Activated T-cell treated with anti-CD3 and anti-CD28 coated beads for 24 hours (primary cell): Measurements from ENCODE around the gene PDZD8.

ENCODE experiments used
- DNase-seq: peaks from one replicate; pipeline ENCODE4 v3.0.0-alpha.2; 2020; ENCODE audit warnings: low read depth

The PDZD8 gene

DNA sequence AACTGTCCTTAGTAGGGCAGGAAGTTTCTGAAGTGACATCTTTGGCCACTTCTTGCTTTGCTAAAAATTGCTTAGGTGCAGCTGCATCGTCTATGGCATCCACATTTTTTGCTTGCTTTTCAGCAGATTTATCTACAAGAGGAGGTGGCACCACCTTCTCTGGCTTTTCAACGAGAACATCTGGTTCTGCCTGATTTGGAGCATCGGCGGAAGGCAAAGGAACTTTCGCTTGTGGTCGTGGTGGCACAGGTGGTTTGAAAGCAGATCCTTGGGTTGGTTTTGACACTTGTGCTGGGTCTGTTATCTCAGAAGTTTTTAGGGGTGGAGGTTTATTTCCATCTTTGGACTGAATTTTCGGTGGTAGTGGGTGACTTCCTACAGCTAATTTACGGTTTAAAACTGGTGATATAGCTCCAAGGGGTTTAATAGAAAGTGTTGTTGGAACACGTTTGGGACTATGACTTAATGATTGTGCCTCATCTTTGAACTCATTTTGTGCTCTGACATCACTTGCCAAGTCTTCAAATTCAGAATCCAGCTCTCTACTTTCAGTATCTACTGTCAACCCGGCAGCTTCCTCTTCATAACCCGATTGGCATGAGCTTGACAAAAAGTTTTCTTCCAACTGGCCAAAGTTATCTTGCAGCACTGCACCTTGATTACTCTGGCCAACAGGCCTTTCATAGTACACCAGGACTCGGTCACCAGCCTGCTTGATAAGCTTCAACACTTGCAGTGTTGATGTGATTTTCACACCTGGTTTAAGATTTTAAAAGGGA, 90.3 kb downstream of the PDZD8 start:
- DNase-seq = no peak

DNA sequence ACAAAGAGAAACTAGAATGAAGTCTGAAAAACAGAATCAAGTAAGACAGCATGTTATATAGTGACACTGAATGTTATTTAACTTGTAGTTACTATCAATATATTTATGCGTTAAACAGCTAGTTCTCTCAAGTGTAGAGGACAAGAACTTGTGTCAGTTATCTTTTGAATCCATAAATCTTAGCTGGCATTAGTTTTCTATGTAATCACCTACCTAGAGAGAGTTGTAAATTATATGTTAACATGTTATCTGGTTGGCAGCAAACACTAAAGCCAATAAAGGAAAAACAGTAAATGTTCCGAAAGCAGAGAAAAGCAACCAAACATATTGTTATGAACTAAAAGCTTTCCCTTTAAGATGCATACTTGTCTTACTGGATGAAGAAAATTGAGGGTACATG, 97.6 kb downstream of the PDZD8 start:
- DNase-seq = no peak

DNA sequence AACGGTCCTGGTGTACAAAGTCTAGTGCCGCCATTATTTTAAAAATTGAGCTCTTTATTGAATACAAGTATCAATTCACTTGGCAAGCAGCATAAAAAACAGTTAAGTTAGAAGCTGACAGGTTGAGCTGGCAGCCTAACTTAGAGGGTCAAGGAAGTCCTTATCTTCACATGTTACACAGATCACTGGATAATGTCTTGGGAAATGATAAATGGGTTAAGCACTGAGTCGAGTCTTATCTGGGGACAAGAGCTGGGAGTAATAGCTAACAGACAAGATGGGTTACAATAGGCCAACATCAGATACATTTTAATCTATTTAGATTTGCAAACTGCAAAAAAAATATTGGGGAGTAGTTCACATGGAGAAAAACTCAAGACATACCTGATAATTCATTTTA, 100.1 kb downstream of the PDZD8 start:
- DNase-seq = no peak

DNA sequence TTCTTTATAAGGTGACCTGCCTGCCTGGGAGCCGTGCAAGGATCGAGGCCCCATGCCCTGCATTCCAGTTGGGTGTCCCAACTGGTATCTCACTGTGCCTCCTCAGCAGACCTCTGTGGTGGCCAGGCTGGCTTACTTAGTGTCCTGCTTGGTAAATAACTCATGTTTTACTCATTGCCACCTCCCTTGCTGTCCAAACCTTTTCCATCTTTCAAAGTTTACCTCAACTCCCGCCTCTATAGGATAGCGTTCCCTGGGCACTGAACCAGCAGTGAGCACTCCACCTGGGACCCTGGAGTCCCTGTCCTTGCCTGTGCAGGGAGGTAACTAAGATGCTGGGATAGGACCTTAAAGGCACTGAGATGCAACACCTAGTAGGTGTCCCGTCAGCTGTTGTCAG, 100.7 kb downstream of the PDZD8 start:
- no peak for DNase-seq

- no peak for DNase-seq
Measured at GRCh38 chr10:117273980-117274379, 101.3 kb downstream of the PDZD8 start.

- DNase-seq = no peak
Measured at GRCh38 chr10:117272195-117273076, 102.8 kb downstream of the PDZD8 start.

GRCh38 chr10:117271427-117271826, 103.8 kb downstream of the PDZD8 start:
- no peak for DNase-seq

DNA sequence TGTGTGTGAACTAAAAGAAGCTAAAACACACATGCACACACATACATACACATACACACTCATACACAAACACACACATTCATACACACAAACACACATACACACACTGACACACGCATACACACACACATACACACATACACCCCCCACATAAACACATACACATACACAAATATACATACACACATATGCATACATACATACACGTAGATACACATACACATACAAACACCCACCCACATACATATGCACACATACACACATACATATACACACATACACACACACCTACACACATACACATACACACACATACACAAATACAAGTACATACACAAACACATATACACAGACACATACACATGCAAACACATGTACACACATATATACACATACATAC, 106.3 kb downstream of the PDZD8 start:
- no peak for DNase-seq

DNA sequence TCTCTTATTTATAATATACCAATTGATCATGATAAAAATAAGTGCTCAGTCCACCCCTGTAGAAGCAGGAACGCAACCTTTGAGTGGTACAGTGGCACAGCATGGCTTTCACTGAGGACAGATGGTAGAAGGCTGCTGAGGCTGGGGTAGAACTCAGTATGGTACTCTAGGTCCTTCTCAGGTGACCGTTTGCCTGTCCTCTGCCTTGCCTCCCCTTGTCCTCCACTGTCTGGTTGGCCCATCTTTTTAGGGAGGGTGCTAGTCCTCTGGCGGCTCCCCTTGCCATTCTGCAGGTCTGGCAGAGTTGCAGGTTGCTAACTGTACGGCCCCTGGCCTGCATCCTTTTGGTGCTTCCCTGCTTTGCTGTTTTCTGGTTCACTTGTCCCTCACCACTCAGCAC, 107.0 kb downstream of the PDZD8 start:
- no peak for DNase-seq

GRCh38 chr10:117266812-117267211, 108.4 kb downstream of the PDZD8 start:
- DNase-seq = no peak

DNA sequence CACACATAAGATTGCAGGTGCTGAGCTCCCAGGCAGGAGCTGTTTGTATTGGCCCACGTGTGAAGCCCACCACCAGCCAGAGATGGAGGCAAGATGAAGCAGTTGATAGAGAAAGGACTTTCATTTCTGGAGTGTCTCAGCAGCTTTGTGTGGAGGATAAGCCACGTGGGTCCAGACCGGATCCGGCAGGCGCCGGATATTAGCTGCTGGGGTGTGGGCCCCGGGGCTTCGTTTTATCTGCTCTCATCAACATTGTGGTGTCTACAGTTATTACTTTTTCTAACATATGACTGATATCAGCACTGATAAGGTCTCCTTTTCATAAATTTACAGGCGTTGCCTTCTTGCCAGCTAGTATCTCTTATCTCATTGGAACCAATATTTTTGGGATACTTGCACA, 108.8 kb downstream of the PDZD8 start:
- no peak for DNase-seq

GRCh38 chr10:117264782-117265181, 110.5 kb downstream of the PDZD8 start:
- DNase-seq = no peak

GRCh38 chr10:117262903-117263293, 112.3 kb downstream of the PDZD8 start:
- DNase-seq = no peak

DNA sequence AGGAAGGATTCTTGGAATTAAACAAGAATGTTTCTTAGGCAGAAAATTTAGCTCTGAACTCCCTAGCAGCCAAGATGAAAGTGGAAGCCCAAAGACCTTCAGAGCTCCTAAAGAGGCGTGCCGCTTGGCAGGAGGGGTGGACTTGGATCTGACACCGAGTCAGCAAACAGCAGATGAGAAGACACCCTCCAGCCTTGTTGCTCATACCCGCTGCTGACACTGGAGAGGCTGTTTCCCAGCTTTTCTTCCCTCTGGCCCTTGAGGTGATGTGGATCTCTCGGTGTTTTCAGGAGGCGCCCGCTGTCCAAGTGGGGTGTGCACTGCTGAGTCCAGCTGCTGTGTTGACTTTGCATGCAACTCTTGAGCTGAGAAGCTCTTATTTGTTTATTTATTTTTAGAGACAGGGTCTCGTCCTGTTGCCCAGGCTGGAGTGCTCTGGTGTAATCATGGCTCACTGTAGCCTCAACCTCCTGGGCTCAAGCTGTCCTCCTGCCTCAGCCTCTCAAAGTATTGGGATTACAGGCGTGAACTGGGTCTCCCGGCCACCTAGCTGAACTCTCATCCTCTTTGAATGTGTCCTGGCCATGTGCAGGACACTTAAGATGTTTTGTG, 112.8 kb downstream of the PDZD8 start:
- DNase-seq = no peak

GRCh38 chr10:117261501-117261900, 113.7 kb downstream of the PDZD8 start:
- no peak for DNase-seq

DNA sequence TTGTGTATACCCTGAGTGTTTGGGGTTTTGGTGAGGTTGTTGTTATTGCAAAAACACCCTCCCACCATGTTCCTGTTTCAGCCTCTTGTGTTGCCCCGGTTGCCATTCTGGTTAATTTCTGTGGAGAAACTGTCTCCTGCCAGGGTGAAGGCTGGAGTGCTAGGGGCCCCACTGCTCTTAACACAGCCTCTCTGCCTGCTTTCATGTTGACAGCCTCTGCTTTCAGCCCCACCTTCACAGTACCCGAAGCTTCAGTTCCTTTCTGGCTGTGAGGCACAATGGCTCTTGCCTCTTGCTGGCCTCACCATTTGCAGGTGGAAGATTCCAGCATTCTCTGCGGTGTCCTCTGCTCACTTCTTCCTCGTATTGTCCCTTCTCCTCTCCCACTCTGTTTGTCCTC, 115.2 kb downstream of the PDZD8 start:
- DNase-seq = no peak

- no peak for DNase-seq
Measured at GRCh38 chr10:117259279-117259678, 116.0 kb downstream of the PDZD8 start.

DNA sequence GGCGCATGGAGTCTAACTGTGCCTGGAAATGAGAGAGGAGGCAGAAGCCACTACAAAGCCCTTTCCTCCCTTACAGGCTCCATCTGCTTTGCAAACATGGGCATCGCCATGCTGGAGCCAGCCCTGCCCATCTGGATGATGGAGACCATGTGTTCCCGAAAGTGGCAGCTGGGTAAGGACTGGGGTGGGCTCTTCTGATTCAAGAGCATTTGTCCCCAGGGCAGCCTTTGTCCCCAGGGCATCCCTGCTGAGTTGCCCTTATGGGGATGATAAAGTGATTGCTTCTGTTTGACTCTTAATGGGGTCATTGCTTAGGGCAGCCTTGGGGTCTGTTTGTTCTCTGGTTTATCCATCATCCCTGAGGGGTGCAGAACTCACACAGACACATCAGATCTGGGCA, 117.5 kb downstream of the PDZD8 start:
- DNase-seq = no peak

GRCh38 chr10:117256910-117257309, 118.3 kb downstream of the PDZD8 start:
- no peak for DNase-seq

DNA sequence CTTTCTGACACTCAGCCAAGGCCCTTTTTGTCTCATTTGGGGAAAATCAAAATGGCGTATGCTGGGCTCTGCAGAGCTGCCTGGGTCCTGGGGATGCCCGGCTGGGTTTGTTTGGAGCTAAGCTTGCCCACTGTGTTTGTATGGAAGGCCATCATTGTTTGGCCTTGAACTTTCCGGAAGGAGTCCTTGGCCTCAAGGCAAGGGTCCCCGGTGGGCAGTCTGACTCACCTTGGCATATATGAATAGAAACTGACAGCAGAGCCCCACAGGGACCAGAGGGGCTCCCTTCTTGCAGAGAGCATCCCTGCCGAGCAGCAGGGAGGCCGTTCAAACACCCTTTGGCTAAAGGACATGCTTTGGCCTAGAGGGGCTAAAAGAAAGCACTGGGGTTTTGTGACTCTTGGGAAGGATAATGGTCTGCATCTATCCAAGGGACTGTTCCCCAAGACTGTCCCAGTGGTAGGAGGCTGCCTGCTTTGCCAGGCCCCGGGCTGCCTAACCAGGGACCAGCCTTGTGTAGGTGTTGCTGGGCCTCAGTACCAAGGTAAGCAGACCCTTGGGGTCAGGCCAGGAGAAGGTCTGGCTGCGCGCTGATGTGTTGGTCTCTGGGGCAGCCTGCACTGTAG, 119.3 kb downstream of the PDZD8 start:
- DNase-seq = no peak

DNA sequence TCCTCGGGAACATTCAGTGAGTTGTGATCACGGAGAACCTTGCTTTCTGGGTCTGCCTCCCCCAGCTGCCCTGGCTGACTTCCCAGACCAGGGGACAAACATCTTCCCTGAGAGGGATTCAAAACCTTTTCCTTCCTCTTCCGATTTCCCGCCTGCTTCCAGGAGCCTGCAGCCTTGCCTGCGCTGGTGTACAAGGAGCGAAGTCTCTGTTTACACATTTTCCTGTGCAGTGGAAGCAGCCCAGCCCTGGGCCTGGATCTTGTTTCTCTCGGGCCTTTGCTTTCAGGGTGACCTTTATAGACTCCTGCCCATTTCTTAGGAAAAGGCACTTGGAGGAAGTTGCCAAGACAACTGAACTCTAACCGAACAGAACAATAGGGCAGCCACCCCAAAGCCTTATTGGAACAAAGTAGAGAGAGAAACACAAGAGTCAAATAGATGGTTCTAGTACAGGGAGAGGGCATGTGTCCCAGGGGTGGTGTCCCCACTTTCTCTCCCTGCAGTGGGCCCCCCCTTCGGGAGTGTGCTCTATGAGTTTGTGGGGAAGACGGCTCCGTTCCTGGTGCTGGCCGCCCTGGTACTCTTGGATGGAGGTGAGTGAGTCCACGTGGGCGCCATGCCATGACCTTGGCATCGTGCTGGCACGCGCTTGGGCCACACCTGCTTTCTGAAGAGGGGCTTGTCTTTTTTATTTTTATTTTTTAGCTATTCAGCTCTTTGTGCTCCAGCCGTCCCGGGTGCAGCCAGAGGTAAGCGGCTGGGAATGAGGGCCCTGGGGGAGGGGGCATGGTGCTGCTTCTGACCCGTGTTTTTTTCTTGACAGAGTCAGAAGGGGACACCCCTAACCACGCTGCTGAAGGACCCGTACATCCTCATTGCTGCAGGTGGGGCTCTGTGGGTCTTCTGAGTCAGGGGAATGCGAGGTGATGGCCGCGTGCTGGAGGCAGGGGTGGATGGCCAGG, 120.2 kb downstream of the PDZD8 start:
- DNase-seq = no peak
